HAP-1 (cell line): ENCODE data around the gene TRIM41.

Source experiments
- DNase-seq, 2 experiments: peaks; one replicate each; pipeline ENCODE4 v3.0.0-alpha.2; 2016 to 2020; ENCODE audit warnings: low spot score in 2 of 2
- H3K27me3 ChIP-seq: fragments of 250-450 bp; sonication (Bioruptor Pico); 2 replicates; pipeline ENCODE4 v1.5.1; 2020; ENCODE audit warnings: low read depth, mild to moderate bottlenecking, moderate library complexity
- H3K36me3 ChIP-seq: fragments of 250-450 bp; sonication (Bioruptor Pico); replicated peaks from 2 replicates; pipeline ENCODE4 v1.5.1; 2020; ENCODE audit warnings: mild to moderate bottlenecking
- H3K4me1 ChIP-seq: fragments of 250-450 bp; sonication (Bioruptor Pico); 2 replicates; pipeline ENCODE4 v1.5.1; 2020; ENCODE audit warnings: mild to moderate bottlenecking
- H3K4me3 ChIP-seq: fragments of 250-450 bp; sonication (Bioruptor Pico); 2 replicates; pipeline ENCODE4 v1.5.1; 2020; ENCODE audit warnings: mild to moderate bottlenecking, moderate library complexity
- H3K9me3 ChIP-seq: fragments of 250-450 bp; sonication (Bioruptor Pico); 2 replicates; pipeline ENCODE4 v1.5.1; 2020; ENCODE audit warnings: mild to moderate bottlenecking, moderate library complexity
- in situ Hi-C: fragments of 300-500 bp; cut with MboI; formaldehyde crosslinking; loops from 3 replicates; pipeline ENCODE4 v1.14.3; 2020; ENCODE audit warnings: low sequenced_read_pairs, inconsistent platforms, mixed read lengths

Gene TRIM41

GRCh38 chr5:181235689-181236366 lies 12.7 kb downstream of the TRIM41 start:
- H3K36me3 ChIP-seq = peaks cover 86% of the 10 kb centered on the region
- in situ Hi-C loops = no loop called here
- no peak overlapping the region for H3K4me3 ChIP-seq
- H3K4me1 ChIP-seq = no peaks in the 10 kb centered on the region; the same call in 1 of the 2 replicates
- DNase-seq = no peak
- H3K9me3 ChIP-seq = no peaks in the 10 kb centered on the region
- no peaks in the 10 kb centered on the region for H3K27me3 ChIP-seq

GRCh38 chr5:181236471-181236870 lies 13.4 kb downstream of the TRIM41 start:
- no peaks in the 10 kb centered on the region for H3K9me3 ChIP-seq
- H3K27me3 ChIP-seq = no peaks in the 10 kb centered on the region
- H3K4me3 ChIP-seq = no peak overlapping the region
- no peak for DNase-seq
- H3K4me1 ChIP-seq = peaks cover 2% of the 10 kb centered on the region
- H3K36me3 ChIP-seq = peaks cover 87% of the 10 kb centered on the region
- in situ Hi-C loops = no loop called here

- H3K36me3 ChIP-seq = peaks cover 90% of the 10 kb centered on the region
- H3K27me3 ChIP-seq = no peaks in the 10 kb centered on the region
- in situ Hi-C loops = no loop called here
- H3K4me1 ChIP-seq = peaks cover 7% of the 10 kb centered on the region
- no peak overlapping the region for H3K4me3 ChIP-seq
- no peaks in the 10 kb centered on the region for H3K9me3 ChIP-seq
- no peak for DNase-seq
Measured at GRCh38 chr5:181236954-181237641, 14.0 kb downstream of the TRIM41 start.

GRCh38 chr5:181237729-181238385 lies 14.8 kb downstream of the TRIM41 start:
- Histone ChIP-seq H3K4me1 (peaks cover 7% of the 10 kb centered on the region), H3K4me3 (no peak overlapping the region), H3K27me3 (no peaks in the 10 kb centered on the region), H3K9me3 (no peaks in the 10 kb centered on the region), H3K36me3 (peaks cover 96% of the 10 kb centered on the region)
- DNase-seq = no peak
- in situ Hi-C loops = no loop called here

GRCh38 chr5:181239062-181239663 lies 16.1 kb downstream of the TRIM41 start:
- peaks cover 7% of the 10 kb centered on the region for H3K4me1 ChIP-seq
- H3K36me3 ChIP-seq = peaks cover 92% of the 10 kb centered on the region
- no peaks in the 10 kb centered on the region for H3K27me3 ChIP-seq
- no peaks in the 10 kb centered on the region for H3K9me3 ChIP-seq
- in situ Hi-C loops = no loop called here
- H3K4me3 ChIP-seq = no peak overlapping the region
- no peak for DNase-seq

GRCh38 chr5:181241393-181241975 lies 18.4 kb downstream of the TRIM41 start:
- Histone ChIP-seq H3K27me3 (no peaks in the 10 kb centered on the region), H3K4me1 (peaks cover 18% of the 10 kb centered on the region), H3K36me3 (peaks cover 70% of the 10 kb centered on the region), H3K4me3 (peak overlapping the region; percentile 85), H3K9me3 (no peaks in the 10 kb centered on the region)
- no peak for DNase-seq
- in situ Hi-C loops = no loop called here

- Histone ChIP-seq H3K27me3 (no peaks in the 10 kb centered on the region), H3K9me3 (no peaks in the 10 kb centered on the region), H3K4me1 (peaks cover 18% of the 10 kb centered on the region), H3K36me3 (peaks cover 65% of the 10 kb centered on the region), H3K4me3 (peak overlapping the region; percentile 85)
- no peak for DNase-seq
- in situ Hi-C loops = no loop called here
Measured at GRCh38 chr5:181242031-181242451, 19.0 kb downstream of the TRIM41 start.

GRCh38 chr5:181243018-181243563 lies 20.0 kb downstream of the TRIM41 start:
- H3K9me3 ChIP-seq = no peaks in the 10 kb centered on the region
- H3K4me1 ChIP-seq = peaks cover 18% of the 10 kb centered on the region
- DNase-seq = no peak
- H3K27me3 ChIP-seq = no peaks in the 10 kb centered on the region
- H3K4me3 ChIP-seq = peak overlapping the region; percentile 85
- peaks cover 54% of the 10 kb centered on the region for H3K36me3 ChIP-seq
- in situ Hi-C loops = no loop called here

- H3K27me3 ChIP-seq = no peaks in the 10 kb centered on the region
- peaks cover 48% of the 10 kb centered on the region for H3K36me3 ChIP-seq
- peak within 1 kb of the TSS; percentile 85 for H3K4me3 ChIP-seq
- H3K4me1 ChIP-seq = peaks cover 18% of the 10 kb centered on the region
- H3K9me3 ChIP-seq = no peaks in the 10 kb centered on the region
- in situ Hi-C loops = no loop called here
- peak; percentile 86 to 92 for DNase-seq
Measured at GRCh38 chr5:181243564-181244343, 20.7 kb downstream of the TRIM41 start, which contains the start of gene RACK1. TSS of gene RACK1 (minus strand) at chr5:181243906. CDS start at chr5:181243800, 106 bp downstream.

GRCh38 chr5:181245427-181246275 lies 22.6 kb downstream of the TRIM41 start:
- in situ Hi-C loops = no loop called here
- Histone ChIP-seq H3K4me1 (peaks cover 28% of the 10 kb centered on the region), H3K4me3 (peak overlapping the region; percentile 85), H3K36me3 (peaks cover 44% of the 10 kb centered on the region), H3K27me3 (no peaks in the 10 kb centered on the region), H3K9me3 (no peaks in the 10 kb centered on the region)
- DNase-seq = no peak

GRCh38 chr5:181246276-181247049 lies 23.4 kb downstream of the TRIM41 start:
- Histone ChIP-seq H3K4me3 (peak overlapping the region; percentile 85), H3K36me3 (peaks cover 43% of the 10 kb centered on the region), H3K9me3 (no peaks in the 10 kb centered on the region), H3K4me1 (peaks cover 31% of the 10 kb centered on the region), H3K27me3 (no peaks in the 10 kb centered on the region)
- peak; percentile 70 to 93 for DNase-seq
- in situ Hi-C loops = no loop called here
